Body of pancreas (tissue), 4 donors: ENCODE results near the gene COL4A4. TPM values are rescaled to one million over a fixed set of nuclear protein-coding genes. Genes with fewer than 3 reads are reported as not detected.

Experiments used
- ATAC-seq: fragments of 150-250 bp; one replicate; pipeline ENCODE4 v1.9.1; 2016
- DNase-seq, 4 donors: peaks; one replicate each; pipeline ENCODE4 v3.0.0-alpha.2; 2019
- H3K27ac ChIP-seq, 4 donors: fragments of 200-600 bp; sonication (generic); 1 replicate in 3 of 4; 2 replicates in 1 of 4; pipeline versions ENCODE4 v1.5.1 to v1.6.1; 2016 to 2019; ENCODE audit warnings: mild to moderate bottlenecking in 1 of 4, mixed read lengths in 1 of 4, moderate library complexity in 1 of 4
- H3K27me3 ChIP-seq, 2 donors: fragments of 200-600 bp; sonication (generic); one replicate each; pipeline ENCODE4 v1.6.0; 2016; ENCODE audit warnings: mild to moderate bottlenecking in 1 of 2
- H3K36me3 ChIP-seq, 2 donors: fragments of 200-600 bp; sonication (generic); replicated peaks in 1 of 2; 2 replicates each; pipeline ENCODE4 v1.5.1; 2016; ENCODE audit warnings: low read depth in 2 of 2; ENCODE audit not compliant: insufficient read depth in 1 of 2
- H3K4me1 ChIP-seq: fragments of 200-600 bp; sonication (generic); one replicate; pipeline ENCODE4 v1.6.0; 2016
- H3K4me3 ChIP-seq, 2 donors: fragments of 200-600 bp; sonication (generic); 1 replicate in 1 of 2; 2 replicates in 1 of 2; pipeline ENCODE4 v1.5.1; 2016 to 2019
- H3K9me3 ChIP-seq, 3 donors: fragments of 200-600 bp; sonication (generic); 1 replicate in 2 of 3; 2 replicates in 1 of 3; pipeline ENCODE4 v1.5.1; 2016
- POLR2A ChIP-seq, 3 donors: fragments of 450-650 bp; IDR thresholded peaks; one replicate each; pipeline ENCODE4 v1.6.1; 2016; ENCODE audit warnings: antibody characterized with exemption in 3 of 3, mild to moderate bottlenecking in 2 of 3
- WGBS, 2 donors: methylation state at CpG; one replicate each; pipeline ENCODE4 v1.1.5; 2017; 5-methylcytosine and 5-hydroxymethylcytosine counted together
- intact Hi-C: fragments of 100-400 bp; cut with DNase I; formaldehyde crosslinking; loops from one replicate; pipeline ENCODE4 v1.15.1; 2023
- total RNA-seq, 2 donors: library from RNA; depleted of rRNA; stranded (reverse); fragments of >200 nt; gene quantifications; one replicate each; pipeline ENCODE4 v1.1.0, GENCODE V29; 2016
- TF ChIP-seq, protein P1 (sequence below), 7 experiments: fragments of 450-650 bp in 4 of 7; fragments of 200-600 bp in 3 of 7; sonication (generic) in 3 of 7; IDR thresholded peaks; one replicate each; pipeline ENCODE4 v1.5.1; 2016 to 2019; ENCODE audit warnings: antibody characterized with exemption in 7 of 7

Gene COL4A4
- total RNA-seq, 2 donors from 2014 or later: 2.3 to 10.5 TPM

DNA sequence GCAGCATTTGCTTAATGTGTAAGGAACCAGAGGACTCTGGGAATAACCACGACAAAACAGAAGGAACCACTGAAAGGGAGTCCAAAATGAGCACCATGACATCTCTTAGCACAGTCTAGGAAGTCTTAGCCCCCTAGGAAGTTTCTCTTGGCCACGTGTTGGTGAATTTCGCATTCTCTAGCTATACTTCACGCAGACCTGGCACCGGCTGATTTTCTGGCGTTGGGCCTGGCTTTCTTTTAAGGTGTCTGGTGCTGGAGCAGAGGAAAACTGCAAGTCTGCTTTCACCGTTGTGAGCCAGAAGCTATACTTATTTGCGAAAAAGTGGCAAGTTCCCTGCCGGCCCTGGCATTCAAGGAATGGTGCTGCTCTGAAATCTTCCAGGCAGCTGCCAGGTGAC lies 156.9 kb downstream of the COL4A4 start:
- TF ChIP-seq, protein P1, sequence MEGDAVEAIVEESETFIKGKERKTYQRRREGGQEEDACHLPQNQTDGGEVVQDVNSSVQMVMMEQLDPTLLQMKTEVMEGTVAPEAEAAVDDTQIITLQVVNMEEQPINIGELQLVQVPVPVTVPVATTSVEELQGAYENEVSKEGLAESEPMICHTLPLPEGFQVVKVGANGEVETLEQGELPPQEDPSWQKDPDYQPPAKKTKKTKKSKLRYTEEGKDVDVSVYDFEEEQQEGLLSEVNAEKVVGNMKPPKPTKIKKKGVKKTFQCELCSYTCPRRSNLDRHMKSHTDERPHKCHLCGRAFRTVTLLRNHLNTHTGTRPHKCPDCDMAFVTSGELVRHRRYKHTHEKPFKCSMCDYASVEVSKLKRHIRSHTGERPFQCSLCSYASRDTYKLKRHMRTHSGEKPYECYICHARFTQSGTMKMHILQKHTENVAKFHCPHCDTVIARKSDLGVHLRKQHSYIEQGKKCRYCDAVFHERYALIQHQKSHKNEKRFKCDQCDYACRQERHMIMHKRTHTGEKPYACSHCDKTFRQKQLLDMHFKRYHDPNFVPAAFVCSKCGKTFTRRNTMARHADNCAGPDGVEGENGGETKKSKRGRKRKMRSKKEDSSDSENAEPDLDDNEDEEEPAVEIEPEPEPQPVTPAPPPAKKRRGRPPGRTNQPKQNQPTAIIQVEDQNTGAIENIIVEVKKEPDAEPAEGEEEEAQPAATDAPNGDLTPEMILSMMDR (IDR thresholded peaks at IDR 0.05): no peak
- TF ChIP-seq POLR2A (IDR thresholded peaks at IDR 0.05): no peak
- H3K36me3 ChIP-seq: no peaks in the 10 kb centered on the region
- 86 to 88% methylated on average over 7 to 9 of the region's 9 CpGs for WGBS, 2 donors
- DNase-seq (no peak), ATAC-seq (no peak)
- H3K27ac ChIP-seq: no peak overlapping the region
- intact Hi-C loops: no loop called here
- H3K9me3 ChIP-seq: no peaks in the 10 kb centered on the region
- no peak overlapping the region for H3K4me3 ChIP-seq
- no peaks in the 10 kb centered on the region for H3K27me3 ChIP-seq
- H3K4me1 ChIP-seq: no peaks in the 10 kb centered on the region

DNA sequence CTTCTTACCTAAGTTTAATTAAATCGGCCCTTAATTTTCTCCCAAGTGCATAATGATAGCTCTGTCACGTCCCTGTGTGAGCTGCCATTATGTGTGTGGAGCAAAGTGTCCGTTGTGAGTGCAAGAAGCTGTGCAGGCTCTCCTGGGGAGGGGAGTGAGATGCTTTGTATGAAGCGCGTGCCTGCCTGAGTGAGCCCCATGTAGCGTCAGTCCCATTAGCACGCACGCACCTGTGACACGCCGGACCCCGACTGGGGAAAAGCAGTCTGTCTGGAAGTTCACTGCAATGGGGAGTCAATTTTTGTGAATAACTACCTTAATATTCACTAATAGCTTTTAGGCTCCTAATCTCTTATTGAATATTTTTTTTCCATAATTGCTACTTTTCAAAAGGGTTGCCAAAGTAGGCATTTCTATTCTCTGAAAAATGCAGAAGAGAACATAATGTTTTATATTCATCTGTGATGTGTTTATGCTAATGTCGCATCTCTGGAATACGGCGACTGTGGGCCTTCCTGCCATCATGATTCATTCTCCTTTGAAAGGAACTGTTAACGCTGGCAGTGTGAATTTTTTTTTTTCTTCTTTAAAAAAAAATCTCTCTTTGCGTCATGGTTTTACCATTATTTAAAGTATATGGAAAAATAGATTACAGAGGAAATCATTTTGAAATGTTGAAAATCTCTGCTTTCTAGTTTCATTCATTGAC lies 157.7 kb downstream of the COL4A4 start:
- Histone ChIP-seq H3K36me3 (no peaks in the 10 kb centered on the region), H3K4me3 (no peak overlapping the region), H3K9me3 (no peaks in the 10 kb centered on the region), H3K27ac (no peak overlapping the region), H3K4me1 (no peaks in the 10 kb centered on the region), H3K27me3 (no peaks in the 10 kb centered on the region)
- TF ChIP-seq POLR2A (IDR thresholded peaks at IDR 0.05): no peak
- TF ChIP-seq, protein P1 (IDR thresholded peaks at IDR 0.05): no peak
- intact Hi-C loops: no loop called here
- ATAC-seq (no peak), DNase-seq (no peak)
- 87 to 91% methylated on average over 16 of the region's 16 CpGs for WGBS, 2 donors

DNA sequence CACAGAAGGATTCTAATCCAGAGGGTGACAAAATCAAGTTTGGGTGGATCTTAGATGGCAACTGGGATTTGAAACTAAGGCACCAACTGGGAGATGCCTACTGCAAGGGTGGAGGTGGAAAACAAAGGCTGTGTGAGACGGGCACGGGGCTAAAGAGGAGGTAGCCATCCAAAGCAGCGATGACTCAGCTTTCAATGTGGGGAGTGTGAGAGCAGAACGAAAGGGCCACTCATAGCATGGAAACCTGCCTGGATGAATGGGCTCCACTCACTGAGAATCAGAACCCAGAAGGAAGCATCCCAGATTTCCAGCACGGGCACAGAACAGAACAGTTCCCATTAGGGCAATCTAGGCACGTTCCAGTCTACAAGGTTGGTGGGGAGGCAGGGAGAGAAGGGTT lies 159.5 kb downstream of the COL4A4 start:
- H3K9me3 ChIP-seq: no peaks in the 10 kb centered on the region
- intact Hi-C loops: no loop called here
- H3K36me3 ChIP-seq: no peaks in the 10 kb centered on the region
- DNase-seq (no peak), ATAC-seq (no peak)
- no peaks in the 10 kb centered on the region for H3K4me1 ChIP-seq
- no peaks in the 10 kb centered on the region for H3K27me3 ChIP-seq
- 88% methylated on average over 6 of the region's 6 CpGs for WGBS, 2 donors
- no peak overlapping the region for H3K4me3 ChIP-seq
- no peak overlapping the region for H3K27ac ChIP-seq
- TF ChIP-seq POLR2A (IDR thresholded peaks at IDR 0.05): no peak
- TF ChIP-seq, protein P1 (IDR thresholded peaks at IDR 0.05): no peak

DNA sequence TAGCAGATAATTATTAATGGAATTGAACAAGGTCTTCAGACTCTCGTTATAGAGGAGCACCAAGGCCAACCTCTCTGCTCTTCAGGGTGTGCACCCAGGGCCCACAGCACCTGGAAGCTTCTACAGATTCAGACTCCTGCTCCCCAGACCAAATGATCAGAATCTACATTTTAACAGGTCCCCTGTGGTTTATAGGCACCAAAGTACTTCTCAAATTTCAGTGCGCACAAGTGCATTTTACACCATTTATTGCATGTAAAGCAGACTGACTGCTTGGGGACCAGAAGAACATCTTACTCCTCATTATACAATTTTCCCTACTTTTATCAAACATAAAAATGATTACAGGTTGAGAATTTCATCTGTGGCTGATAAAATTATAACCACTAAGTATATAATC lies 163.9 kb downstream of the COL4A4 start:
- intact Hi-C loops: no loop called here
- Histone ChIP-seq H3K4me3 (no peak overlapping the region), H3K9me3 (no peaks in the 10 kb centered on the region), H3K36me3 (no peaks in the 10 kb centered on the region), H3K4me1 (no peaks in the 10 kb centered on the region), H3K27me3 (no peaks in the 10 kb centered on the region), H3K27ac (no peak overlapping the region)
- DNase-seq (no peak), ATAC-seq (no peak)
- 79 to 82% methylated on average over 2 of the region's 2 CpGs for WGBS, 2 donors
- TF ChIP-seq, protein P1 (IDR thresholded peaks at IDR 0.05): no peak
- TF ChIP-seq POLR2A (IDR thresholded peaks at IDR 0.05): no peak

DNA sequence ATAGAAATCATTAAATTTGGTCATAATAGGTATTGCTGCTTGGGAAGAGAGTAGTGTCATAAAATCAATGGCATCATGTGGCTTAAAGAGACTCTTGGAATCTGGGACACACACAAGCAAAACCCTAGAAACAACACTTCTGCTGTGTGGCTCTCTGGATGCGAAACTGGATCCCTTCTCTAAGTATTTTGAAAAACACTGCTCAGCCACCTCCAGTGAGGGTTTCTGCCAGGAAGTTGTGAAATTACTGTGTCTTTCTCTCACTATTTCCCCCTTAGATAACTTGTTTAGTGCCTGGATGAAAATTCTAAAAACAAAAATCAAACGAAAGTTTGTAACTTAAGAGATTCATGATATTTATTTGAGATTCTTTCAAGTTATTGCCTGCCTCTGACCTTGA lies 164.3 kb downstream of the COL4A4 start:
- TF ChIP-seq POLR2A (IDR thresholded peaks at IDR 0.05): no peak
- TF ChIP-seq, protein P1 (IDR thresholded peaks at IDR 0.05): no peak
- H3K9me3 ChIP-seq: no peaks in the 10 kb centered on the region
- DNase-seq: no peak
- WGBS, 2 donors: 73 to 77% methylated on average over 2 of the region's 2 CpGs
- H3K36me3 ChIP-seq: no peaks in the 10 kb centered on the region
- H3K27me3 ChIP-seq: no peaks in the 10 kb centered on the region
- intact Hi-C loops: no loop called here
- ATAC-seq: no peak
- H3K27ac ChIP-seq: no peak overlapping the region
- no peak overlapping the region for H3K4me3 ChIP-seq
- H3K4me1 ChIP-seq: no peaks in the 10 kb centered on the region
